GM21528 (cell line): ENCODE data around the gene AKIRIN1.
A peak's percentile ranks its signal among the peaks of the same experiment; 100 is the strongest.
"Not testable (repeated sequence)": the region's sequence is repeated elsewhere in the genome, so short reads cannot be mapped to it uniquely, and the experiment has no call there.

Experiments used
- ATAC-seq: cut with Tn5 transposase; IDR thresholded peaks from one replicate; pipeline ENCODE4 v1.9.1; 2021; ENCODE audit warnings: mild to moderate bottlenecking, moderate library complexity; ENCODE audit not compliant: unreplicated experiment, low FRiP score

The AKIRIN1 gene

GRCh38 chr1:38992412-38993111 is 1.5 kb downstream of the AKIRIN1 start:
- ATAC-seq: no peak

- no peak for ATAC-seq
These were observed 3.1 kb downstream of the AKIRIN1 start for GRCh38 chr1:38994196-38994595.

GRCh38 chr1:38997034-38997900 is 6.2 kb downstream of the AKIRIN1 start:
- ATAC-seq: no peak

GRCh38 chr1:38997901-38998190 is 6.8 kb downstream of the AKIRIN1 start:
- ATAC-seq: no peak

- no peak for ATAC-seq
These were observed 10.7 kb downstream of the AKIRIN1 start for GRCh38 chr1:39001516-39002421.

GRCh38 chr1:39003281-39003680 is 12.2 kb downstream of the AKIRIN1 start:
- ATAC-seq: no peak

GRCh38 chr1:39003794-39004193 is 12.7 kb downstream of the AKIRIN1 start:
- no peak for ATAC-seq

GRCh38 chr1:39006287-39006686 is 15.2 kb downstream of the AKIRIN1 start:
- no peak for ATAC-seq

- no peak for ATAC-seq
These were observed 15.9 kb downstream of the AKIRIN1 start for GRCh38 chr1:39006726-39007645.

- ATAC-seq: not testable (repeated sequence)
These were observed 23.9 kb downstream of the AKIRIN1 start for GRCh38 chr1:39014956-39015355.

- no peak for ATAC-seq
These were observed 25.6 kb downstream of the AKIRIN1 start for GRCh38 chr1:39016604-39017171.

- ATAC-seq: no peak
These were observed 26.2 kb downstream of the AKIRIN1 start for GRCh38 chr1:39017266-39017665.

- ATAC-seq: not testable (repeated sequence)
These were observed 29.4 kb downstream of the AKIRIN1 start for GRCh38 chr1:39020494-39020893.

GRCh38 chr1:39021426-39021825 is 30.4 kb downstream of the AKIRIN1 start:
- no peak for ATAC-seq

GRCh38 chr1:39023140-39023539 is 32.1 kb downstream of the AKIRIN1 start:
- no peak for ATAC-seq

GRCh38 chr1:39026051-39026865 is 35.2 kb downstream of the AKIRIN1 start, which contains the start of gene NDUFS5:
NDUFS5 (plus strand) TSS chr1:39026350; CDS start chr1:39028725, 2,375 bp downstream.
- ATAC-seq: peak; percentile 79

- no peak for ATAC-seq
These were observed 35.9 kb downstream of the AKIRIN1 start for GRCh38 chr1:39026866-39027507.

GRCh38 chr1:39034114-39034654 is 43.1 kb downstream of the AKIRIN1 start:
- ATAC-seq: no peak
